ENCODE data around the gene RAB36. TPM values are rescaled to one million over a fixed set of nuclear protein-coding genes. Genes with fewer than 3 reads are reported as not detected.

The RAB36 gene
- total RNA-seq, 1 experiment from 2014 or later, result 4.1 TPM

- Histone ChIP-seq H3K27me3 (ENCODE audit: control insufficient read depth, insufficient read depth, low read length) (no peaks in the 10 kb centered on the region), H3K9me3 (ENCODE audit: control insufficient read depth, insufficient read depth, low read depth, low read length) (no peaks in the 10 kb centered on the region), H3K4me3 (ENCODE audit: low read depth in 2 of 2, low read length in 2 of 2) (no peak overlapping the region), H3K36me3 (ENCODE audit: control insufficient read depth, insufficient read depth, low read length) (no peaks in the 10 kb centered on the region), H3K27ac (ENCODE audit: low read length) (no peak overlapping the region), H3K4me1 (ENCODE audit: control insufficient read depth, insufficient read depth, low read length) (no peaks in the 10 kb centered on the region)
- intact Hi-C loops (cut with micrococcal nuclease; ENCODE audit: unreplicated experiment) (no loop called here), in situ Hi-C loops (cut with HindIII; ENCODE audit: low pct_unique_long_range_greater_than_20kb, low sequenced_read_pairs) (no loop called here)
- POLR2A ChIA-PET, result no interaction called here
- DNase-seq (ENCODE audit: low read depth, low spot score), result no peak
- CTCF ChIA-PET, result interaction anchor here (1.0 kb wide), 1 partner anchor 86 kb away, joined by 3 read pairs; no protein-coding TSS in a partner anchor
- ATAC-seq, result no peak
- no peak for TF ChIP-seq POLR2AphosphoS5 (IDR thresholded peaks at IDR 0.05; ENCODE audit: low read depth, low read length)
- TF ChIP-seq SIN3A (IDR thresholded peaks at IDR 0.05; ENCODE audit: borderline replicate concordance, insufficient read depth, low read depth, low read length), result no peak
- TF ChIP-seq, protein P1, sequence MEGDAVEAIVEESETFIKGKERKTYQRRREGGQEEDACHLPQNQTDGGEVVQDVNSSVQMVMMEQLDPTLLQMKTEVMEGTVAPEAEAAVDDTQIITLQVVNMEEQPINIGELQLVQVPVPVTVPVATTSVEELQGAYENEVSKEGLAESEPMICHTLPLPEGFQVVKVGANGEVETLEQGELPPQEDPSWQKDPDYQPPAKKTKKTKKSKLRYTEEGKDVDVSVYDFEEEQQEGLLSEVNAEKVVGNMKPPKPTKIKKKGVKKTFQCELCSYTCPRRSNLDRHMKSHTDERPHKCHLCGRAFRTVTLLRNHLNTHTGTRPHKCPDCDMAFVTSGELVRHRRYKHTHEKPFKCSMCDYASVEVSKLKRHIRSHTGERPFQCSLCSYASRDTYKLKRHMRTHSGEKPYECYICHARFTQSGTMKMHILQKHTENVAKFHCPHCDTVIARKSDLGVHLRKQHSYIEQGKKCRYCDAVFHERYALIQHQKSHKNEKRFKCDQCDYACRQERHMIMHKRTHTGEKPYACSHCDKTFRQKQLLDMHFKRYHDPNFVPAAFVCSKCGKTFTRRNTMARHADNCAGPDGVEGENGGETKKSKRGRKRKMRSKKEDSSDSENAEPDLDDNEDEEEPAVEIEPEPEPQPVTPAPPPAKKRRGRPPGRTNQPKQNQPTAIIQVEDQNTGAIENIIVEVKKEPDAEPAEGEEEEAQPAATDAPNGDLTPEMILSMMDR (IDR thresholded peaks at IDR 0.05), result no peak
- no peak for TF ChIP-seq TCF7L2 (IDR thresholded peaks at IDR 0.05; ENCODE audit: low read depth, low read length)
- no peak for TF ChIP-seq REST (IDR thresholded peaks at IDR 0.05; ENCODE audit: insufficient read depth in 1 of 2, low read depth in 2 of 2, low read length in 1 of 2)
- BruUV-seq (replicated peaks), result no TSS peak
Measured at GRCh38 chr22:23204541-23205157, 59.4 kb downstream of the RAB36 start.

GRCh38 chr22:23205339-23206049, 60.2 kb downstream of the RAB36 start:
- ATAC-seq (no peak), DNase-seq (ENCODE audit: low read depth, low spot score) (no peak)
- intact Hi-C loops (cut with micrococcal nuclease; ENCODE audit: unreplicated experiment), result no loop called here
- BruUV-seq (replicated peaks), result no TSS peak
- no peak for TF ChIP-seq REST (IDR thresholded peaks at IDR 0.05; ENCODE audit: insufficient read depth in 1 of 2, low read depth in 2 of 2, low read length in 1 of 2)
- no peak for TF ChIP-seq TCF7L2 (IDR thresholded peaks at IDR 0.05; ENCODE audit: low read depth, low read length)
- no peak for TF ChIP-seq POLR2AphosphoS5 (IDR thresholded peaks at IDR 0.05; ENCODE audit: low read depth, low read length)
- TF ChIP-seq SIN3A (IDR thresholded peaks at IDR 0.05; ENCODE audit: borderline replicate concordance, insufficient read depth, low read depth, low read length), result no peak
- TF ChIP-seq, protein P1 (IDR thresholded peaks at IDR 0.05), result no peak
- no peaks in the 10 kb centered on the region for H3K4me1 ChIP-seq (ENCODE audit: control insufficient read depth, insufficient read depth, low read length)
- ChIA-PET CTCF (interaction anchor here (1.0 kb wide), 1 partner anchor 85 kb away, joined by 3 read pairs; no protein-coding TSS in a partner anchor), POLR2A (no interaction called here)
- H3K27me3 ChIP-seq (ENCODE audit: control insufficient read depth, insufficient read depth, low read length), result no peaks in the 10 kb centered on the region
- in situ Hi-C loops (cut with HindIII; ENCODE audit: low pct_unique_long_range_greater_than_20kb, low sequenced_read_pairs), result no loop called here
- no peak overlapping the region for H3K4me3 ChIP-seq (ENCODE audit: low read depth in 2 of 2, low read length in 2 of 2)
- H3K27ac ChIP-seq (ENCODE audit: low read length), result no peak overlapping the region
- no peaks in the 10 kb centered on the region for H3K36me3 ChIP-seq (ENCODE audit: control insufficient read depth, insufficient read depth, low read length)
- no peaks in the 10 kb centered on the region for H3K9me3 ChIP-seq (ENCODE audit: control insufficient read depth, insufficient read depth, low read depth, low read length)

All from Panc1 (cell line).